Umbilical cord (tissue), 2 donors: ENCODE data around the gene KRTAP4-1. TPM values are rescaled to one million over a fixed set of nuclear protein-coding genes. Genes with fewer than 3 reads are reported as not detected.
"Not testable (repeated sequence)": the region's sequence is repeated elsewhere in the genome, so short reads cannot be mapped to it uniquely, and the experiment has no call there.

Experiments
- DNase-seq: peaks from one replicate; pipeline ENCODE4 v3.0.0-alpha.2; 2015; ENCODE audit warnings: low spot score
- total RNA-seq: library from RNA; depleted of rRNA; stranded (reverse); fragments of >200 nt; gene quantifications from one replicate; pipeline ENCODE4 v1.2.3, GENCODE V29; 2014; ENCODE audit warnings: low replicate concordance; ENCODE audit not compliant: insufficient read depth

The KRTAP4-1 gene
- total RNA-seq = 1.9 TPM

DNA sequence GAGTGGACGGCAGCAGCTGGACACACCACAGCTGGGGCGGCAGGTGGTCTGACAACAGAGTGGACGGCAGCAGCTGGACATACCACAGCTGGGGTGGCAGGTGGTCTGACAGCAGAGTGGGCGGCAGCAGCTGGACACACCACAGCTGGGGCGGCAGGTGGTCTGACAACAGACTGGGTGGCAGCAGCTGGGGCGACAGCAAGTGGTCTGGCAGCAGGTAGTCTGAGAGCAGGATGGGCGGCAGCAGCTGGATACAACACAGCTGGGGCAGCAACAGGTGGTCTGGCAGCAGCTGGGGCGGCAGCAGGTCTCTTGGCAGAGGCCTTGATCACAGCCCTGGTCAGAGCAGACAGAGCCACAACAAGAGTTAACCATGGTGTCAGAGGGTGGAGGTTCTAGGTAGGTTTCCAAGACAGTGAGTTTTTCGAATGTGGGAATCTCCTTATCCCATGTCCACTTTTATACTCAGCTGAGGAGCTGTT, at the start of gene KRTAP4-1:
TSS of gene KRTAP4-1 (minus strand) at position 432 of the 482 bp plus-strand sequence. CDS start at position 375, 57 bp downstream.
- no peak for DNase-seq

DNA sequence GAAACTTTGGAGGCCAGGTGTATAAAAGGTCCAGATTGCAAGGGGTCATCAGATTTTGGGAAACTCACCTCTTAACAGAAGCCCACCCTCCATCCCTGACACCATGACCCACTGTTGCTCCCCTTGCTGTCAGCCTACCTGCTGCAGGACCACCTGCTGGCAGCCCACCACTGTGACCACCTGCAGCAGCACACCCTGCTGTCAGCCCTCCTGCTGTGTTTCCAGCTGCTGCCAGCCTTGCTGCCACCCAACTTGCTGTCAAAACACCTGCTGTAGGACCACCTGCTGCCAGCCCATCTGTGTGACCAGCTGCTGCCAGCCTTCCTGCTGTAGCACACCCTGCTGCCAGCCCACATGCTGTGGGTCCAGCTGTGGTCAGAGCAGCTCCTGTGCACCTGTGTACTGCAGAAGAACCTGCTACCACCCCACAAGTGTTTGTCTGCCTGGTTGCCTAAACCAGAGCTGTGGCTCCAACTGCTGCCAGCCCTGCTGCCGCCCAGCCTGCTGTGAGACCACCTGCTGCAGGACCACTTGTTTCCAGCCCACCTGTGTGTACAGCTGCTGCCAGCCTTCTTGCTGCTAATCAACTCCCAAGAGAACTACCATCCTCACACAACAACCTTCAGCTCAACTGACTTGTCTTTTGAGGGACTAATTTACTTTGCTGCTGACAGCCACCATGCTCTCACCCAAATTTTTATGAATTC, 47.8 kb upstream of the KRTAP4-1 start, which contains the start of gene KRTAP9-3:
TSS of gene KRTAP9-3 (plus strand) at position 51 of the 707 bp plus-strand sequence. CDS start at position 104, 53 bp downstream.
- not testable (repeated sequence) for DNase-seq

DNA sequence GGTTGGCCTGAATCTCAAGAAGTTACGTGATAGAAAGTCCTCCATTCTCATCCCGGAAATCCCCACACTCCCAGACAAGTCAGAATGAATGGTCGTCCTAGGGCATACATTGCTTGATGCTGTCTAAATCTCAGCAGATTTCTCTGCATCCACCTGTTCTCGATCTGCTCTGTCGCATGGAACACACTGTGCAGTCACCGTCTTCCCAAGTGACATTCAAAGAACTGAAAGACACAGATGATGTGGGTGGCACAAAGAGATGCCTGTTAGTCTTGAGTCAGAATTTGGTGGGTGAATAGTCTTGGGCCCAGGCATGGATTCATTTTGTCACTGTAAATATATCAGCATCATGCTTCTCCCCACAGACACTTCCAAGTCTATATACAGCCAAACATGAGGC, 47.0 kb upstream of the KRTAP4-1 start:
- no peak for DNase-seq

DNA sequence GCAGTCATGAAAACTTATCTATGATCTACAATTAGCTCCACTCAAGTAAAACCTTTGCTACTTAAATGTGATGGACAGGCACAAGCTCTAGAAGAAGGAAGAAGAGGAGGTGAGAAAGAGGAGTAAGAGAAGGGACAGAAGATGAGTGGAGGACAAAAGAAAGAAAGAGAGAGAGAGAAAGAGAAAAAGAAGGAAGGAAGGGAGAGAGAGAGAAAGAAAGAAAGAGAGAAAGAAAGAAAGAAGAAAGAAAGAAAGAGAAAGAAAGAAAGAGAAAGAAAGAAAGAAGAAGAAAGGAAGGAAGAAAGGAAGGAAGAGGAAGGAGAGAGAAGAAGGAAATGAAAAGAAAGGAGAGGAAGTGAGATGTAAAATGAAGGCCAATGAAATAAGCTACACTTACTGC, 45.4 kb upstream of the KRTAP4-1 start:
- DNase-seq = no peak

DNA sequence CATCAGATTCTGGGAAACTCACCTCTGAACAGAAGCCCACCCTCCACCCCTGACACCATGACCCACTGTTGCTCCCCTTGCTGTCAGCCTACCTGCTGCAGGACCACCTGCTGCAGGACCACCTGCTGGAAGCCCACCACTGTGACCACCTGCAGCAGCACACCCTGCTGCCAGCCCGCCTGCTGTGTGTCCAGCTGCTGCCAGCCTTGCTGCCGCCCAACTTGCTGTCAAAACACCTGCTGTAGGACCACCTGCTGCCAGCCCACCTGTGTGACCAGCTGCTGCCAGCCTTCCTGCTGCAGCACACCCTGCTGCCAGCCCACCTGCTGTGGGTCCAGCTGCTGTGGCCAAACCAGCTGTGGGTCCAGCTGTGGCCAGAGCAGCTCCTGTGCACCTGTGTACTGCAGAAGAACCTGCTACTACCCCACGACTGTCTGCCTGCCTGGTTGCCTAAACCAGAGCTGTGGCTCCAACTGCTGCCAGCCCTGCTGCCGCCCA, 41.9 kb upstream of the KRTAP4-1 start, which contains the start of gene KRTAP9-2:
TSS of gene KRTAP9-2 (plus strand) at position 51 of the 498 bp plus-strand sequence. CDS start at position 58, 7 bp downstream.
- DNase-seq = not testable (repeated sequence)

DNA sequence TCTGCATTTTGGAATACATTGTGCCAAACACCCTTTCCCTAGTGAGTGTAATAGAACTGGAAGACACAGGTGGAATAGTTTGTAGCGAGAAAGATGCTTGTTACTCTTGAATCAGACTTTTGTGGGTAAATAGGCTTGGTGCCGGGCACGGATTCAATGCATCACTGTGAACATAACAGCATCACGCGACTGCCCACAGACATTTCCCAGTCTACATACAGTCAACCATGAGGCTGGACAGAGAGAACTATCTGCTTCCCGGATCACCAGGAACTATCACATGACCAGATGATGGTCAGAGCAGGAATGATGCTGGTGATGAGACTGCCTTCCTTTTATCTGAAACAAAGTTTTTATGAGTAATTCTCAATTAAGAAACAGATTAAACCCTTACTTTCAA, 41.3 kb upstream of the KRTAP4-1 start:
- no peak for DNase-seq

DNA sequence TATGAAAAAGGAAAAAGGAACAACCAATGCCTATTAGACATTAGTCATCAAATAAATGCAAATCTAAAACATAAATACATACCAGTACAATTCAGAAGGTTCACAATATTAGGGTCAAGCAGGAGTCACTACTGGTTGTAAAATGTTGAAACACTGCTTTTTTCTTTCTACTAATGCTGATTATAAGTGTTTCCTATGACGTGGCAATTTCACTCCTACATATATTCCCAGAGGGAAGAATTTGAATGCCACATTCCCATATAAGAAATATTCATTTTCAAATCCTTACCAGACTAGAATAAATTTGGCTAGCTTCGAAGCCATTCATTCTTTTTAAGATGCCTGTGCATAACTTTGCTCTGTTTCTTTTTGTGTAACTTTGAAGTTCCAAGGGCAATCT, 39.1 kb upstream of the KRTAP4-1 start:
- no peak for DNase-seq

DNA sequence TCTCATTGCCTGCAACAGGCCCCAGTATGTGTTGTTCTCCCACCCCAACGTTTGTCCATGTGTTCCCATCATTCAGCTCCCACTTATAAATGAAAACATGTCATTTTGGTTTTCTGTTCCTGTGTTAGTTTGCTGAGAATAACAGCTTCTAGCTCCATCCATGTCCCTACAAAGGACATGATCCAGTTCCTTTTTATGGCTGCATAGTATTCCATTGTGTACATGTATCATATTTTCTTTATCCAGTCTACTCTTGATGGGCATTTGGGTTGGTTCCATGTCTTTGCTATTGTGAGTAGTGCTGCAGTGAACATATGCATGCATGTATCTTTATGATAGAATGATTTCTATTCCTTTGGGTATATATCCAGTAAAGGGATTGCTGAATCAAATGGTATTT, 31.0 kb upstream of the KRTAP4-1 start:
- no peak for DNase-seq

DNA sequence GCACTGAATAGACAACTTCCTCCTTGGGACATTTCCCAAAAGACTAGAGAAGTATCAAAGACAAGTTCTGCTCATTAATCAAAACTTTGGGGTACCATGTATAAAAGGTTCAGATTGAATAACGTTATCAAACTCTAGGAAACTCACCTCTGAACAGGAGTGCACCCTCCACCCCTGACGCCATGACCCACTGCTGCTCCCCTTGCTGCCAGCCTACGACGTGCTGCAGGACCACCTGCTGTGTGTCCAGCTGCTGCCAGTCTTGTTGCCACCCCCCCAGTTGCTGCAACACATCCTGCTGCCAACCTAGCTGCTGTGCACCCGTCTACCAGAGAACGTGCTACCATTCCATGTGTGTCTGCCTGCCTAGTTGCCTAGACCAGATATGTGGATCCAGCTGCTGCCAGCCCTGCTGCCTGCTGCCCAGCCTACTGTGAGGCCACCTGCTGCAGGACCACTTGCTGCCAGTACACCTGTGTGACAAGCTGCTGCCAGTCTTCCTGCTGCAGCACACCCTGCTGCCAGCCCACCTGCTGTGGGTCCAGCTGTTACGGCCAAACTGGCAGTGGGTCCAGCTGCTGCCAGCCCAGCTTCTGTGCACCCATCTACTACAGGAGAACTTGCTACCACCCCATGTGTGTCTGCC, 27.9 kb upstream of the KRTAP4-1 start:
- no peak for DNase-seq

DNA sequence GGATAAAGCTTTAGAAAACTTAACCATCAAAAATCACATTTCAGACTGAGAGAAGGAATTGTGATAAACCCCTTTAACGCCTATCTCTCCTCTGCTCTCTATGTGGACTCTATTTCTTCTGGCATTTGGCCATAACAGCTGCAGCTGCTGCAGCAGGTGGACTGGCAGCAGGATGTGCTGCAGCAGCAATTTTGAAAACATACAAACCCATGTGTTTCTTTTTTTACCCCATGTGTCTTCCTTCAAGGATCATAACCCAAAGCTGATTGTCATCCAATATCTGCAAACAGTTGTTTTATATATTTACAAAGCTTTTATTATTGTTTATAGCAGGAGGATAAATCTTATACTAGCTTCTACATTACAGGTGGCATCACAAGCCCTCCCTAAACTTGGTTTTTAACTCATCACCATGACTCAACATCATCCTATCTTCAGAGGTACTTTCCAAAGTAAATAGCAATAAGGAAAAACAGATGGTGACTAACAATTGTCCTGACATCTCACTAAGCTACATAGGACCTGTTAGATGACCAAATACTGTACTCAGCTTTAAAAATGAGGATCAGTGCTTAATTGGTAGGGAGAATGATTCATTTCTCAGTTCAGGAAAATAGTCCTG, 27.2 kb upstream of the KRTAP4-1 start:
- DNase-seq = no peak

DNA sequence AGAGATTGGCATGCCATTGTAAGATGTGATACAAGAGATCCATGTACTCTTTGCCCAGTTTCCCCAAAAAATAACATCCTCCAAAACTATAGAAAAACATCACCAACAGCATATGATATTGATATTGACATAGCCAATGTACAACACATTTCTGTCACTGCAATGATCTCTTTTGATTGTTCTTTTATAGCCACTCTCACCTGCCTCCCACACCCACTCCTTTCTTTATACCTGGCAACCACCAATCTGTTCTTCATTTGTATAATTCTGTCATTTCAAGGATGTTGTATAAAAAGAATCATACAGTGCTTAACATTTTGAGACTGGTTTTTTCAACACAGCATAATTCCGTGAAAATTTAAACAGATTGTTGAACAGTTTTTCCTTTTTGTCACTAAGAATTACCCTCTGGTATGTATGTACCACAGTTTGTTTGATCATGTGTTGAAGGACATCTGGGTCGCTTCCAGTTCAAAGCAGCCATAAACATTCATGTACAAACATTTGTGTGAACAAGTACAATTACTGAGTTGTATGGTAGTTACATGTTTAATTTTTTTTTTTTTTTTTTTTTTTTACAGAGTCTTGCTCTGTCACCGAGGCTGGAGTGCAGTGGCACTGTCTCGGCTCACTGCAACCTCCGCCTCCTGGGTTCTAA, 14.8 kb upstream of the KRTAP4-1 start:
- no peak for DNase-seq

DNA sequence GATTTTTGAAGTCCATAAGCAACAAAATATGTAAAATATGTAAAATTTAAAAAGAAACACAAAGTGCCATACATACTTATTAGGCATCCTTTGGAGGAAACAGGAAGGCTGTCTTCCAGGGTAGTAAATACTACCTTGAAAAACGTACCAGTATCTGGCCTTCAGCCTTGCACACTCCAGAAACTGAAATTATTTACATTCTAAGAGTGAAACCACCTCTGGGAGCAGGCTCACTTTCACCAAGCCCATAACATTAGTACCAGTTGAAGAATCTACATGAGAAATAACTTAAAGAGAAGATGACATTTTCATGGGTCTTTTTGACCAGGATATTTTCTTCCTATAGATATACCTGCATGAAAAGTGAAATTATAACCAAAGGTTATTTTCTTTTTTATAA, 11.4 kb upstream of the KRTAP4-1 start:
- no peak for DNase-seq

DNA sequence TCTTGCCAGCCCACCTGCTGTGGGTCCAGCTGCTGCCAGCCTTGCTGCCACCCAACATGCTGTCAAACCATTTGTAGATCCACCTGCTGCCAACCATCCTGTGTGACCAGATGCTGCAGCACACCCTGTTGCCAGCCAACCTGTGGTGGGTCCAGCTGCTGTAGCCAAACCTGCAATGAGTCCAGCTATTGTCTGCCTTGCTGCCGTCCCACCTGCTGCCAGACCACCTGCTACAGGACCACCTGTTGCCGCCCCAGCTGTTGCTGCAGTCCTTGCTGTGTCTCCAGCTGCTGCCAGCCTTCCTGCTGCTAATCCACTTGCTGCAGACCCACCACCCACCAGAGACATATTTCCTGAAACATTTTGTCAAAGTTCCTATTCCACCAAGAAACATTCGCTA, 5.6 kb upstream of the KRTAP4-1 start:
- DNase-seq = no peak

DNA sequence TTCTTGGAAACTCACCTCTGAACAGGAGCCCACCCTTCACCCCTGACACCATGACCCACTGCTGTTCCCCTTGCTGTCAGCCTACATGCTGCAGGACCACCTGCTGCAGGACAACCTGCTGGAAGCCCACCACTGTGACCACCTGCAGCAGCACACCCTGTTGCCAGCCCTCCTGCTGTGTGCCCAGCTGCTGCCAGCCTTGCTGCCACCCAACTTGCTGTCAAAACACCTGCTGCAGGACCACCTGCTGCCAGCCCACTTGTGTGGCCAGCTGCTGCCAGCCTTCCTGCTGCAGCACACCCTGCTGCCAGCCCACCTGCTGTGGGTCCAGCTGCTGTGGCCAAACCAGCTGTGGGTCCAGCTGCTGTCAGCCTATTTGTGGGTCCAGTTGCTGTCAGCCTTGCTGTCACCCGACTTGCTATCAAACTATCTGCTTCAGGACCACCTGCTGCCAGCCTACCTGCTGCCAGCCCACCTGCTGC, 5.2 kb upstream of the KRTAP4-1 start, which contains the start of gene KRTAP9-1:
TSS of gene KRTAP9-1 (plus strand) at position 51 of the 482 bp plus-strand sequence. CDS start at position 51, 0 bp downstream.
- DNase-seq = not testable (repeated sequence)

DNA sequence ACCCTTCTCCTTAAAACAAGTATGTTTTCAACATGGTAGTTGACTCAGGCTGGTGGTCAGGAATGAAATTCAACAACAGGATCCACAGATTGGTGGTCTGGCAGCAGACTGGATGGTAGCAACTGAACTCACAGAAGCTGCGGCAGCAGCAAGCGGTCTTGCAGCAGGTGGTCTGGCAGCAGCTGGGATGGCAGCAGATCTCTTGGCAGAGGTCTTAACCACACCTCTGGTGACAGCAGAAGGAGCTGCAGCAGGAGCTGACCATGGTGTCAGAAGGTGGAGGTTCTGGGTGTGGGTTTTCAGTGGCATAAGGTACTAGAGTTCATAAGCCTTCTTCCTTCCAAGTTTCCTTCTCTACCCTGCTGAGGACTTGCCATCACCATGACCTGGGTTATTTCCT, 2.2 kb upstream of the KRTAP4-1 start:
- DNase-seq = no peak

DNA sequence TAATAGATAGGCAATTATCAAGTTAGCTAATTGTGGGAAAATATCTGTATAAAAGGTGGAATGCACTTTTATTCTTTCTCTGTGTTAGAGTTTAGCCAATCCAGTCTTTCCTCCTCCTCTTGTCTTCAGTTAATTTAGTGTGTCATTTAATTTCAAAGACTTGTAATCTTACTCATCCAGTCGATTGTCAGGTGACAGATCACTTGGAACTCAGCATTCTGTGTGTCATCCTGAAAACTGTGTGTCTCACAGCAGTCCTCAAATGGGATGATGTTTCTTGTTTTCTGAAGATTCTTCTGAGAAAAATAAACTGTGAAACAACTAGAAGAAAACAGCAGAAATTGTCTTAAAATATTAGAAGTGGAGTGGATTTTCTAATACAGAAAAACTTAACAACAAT, 290 bp upstream of the KRTAP4-1 start:
- DNase-seq = no peak

DNA sequence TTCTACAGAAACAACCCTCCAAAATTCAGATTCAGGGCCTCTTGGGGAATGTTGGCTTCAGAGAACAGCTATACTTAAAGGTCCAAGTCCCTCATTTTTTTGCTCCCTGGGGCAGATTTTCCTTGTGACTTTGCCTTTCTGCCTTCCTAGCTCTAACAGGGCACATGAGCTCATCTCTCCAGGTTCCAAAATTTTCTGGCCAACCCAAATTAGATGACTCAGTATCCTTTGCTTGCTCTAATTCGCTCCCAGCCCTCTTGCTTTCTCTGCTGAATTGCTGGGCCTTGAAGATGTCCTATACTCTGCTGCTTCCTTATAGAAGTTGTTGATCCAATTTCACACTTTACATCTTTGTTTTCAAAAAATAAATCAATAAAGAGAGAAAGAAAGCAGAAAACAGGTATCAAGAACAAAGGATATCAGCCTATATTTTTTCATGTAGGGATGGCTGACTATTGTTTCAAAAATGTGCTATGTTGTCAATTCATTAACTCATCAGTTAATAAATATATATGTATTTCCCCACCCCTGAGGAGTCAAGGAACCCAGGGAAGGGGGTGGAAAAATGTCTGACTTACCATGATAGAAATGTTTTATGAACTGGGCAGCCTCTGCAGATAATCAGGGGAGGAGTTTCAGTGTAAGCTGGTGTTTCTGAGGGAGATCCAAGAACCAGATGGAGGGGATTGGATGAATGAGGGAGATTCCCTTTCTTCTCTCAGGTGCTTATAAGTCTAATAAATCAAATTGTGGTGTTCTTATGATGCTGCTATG, 5.7 kb downstream of the KRTAP4-1 start:
- DNase-seq = no peak

DNA sequence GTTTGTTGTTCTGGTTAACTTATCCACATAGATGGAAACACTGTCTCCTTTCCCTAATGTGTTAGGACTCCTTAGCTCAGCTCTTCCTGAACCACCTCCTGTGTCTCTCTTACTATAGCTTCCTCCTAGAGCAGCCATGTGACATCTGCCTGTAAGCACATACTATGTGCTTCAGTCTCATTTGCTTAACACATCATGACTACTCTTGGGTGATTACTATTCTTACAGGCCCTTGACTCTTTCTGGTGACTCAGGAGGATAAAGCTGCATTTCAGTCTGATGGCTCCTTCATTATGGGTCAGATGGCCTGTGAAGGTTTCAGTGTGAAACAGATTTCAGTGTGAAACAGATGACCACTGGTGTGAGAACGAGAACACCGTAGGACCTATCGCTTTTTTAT, 6.4 kb downstream of the KRTAP4-1 start:
- no peak for DNase-seq

DNA sequence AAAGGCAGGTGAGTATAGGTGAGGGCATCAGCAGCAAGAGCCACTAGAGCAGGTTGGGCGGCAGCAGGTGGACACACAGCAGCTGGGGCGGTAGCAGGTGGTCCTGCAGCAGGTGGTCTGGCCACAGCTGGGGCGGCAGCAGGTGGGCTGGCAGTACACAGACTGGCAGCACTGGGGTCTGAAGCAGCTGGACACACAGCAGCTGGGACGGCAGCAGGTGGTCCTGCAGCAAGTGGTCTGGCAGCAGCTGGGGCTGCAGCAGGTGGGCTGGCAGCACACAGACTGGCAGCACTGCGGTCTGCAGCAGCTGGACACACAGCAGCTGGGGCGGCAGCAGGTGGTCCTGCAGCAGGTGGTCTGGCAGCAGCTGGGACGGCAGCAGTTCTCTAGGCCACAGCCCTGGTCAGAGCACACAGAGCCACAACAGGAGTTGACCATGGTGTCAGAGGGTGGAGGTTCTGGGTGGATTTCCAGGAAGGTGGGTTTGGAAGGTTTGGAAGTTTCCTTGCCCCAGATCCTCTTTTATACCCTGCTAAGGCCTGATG, 6.9 kb downstream of the KRTAP4-1 start, which contains the start of gene KRTAP4-2:
TSS of gene KRTAP4-2 (minus strand) at position 495 of the 545 bp plus-strand sequence. CDS start at position 438, 57 bp downstream.
- no peak for DNase-seq

DNA sequence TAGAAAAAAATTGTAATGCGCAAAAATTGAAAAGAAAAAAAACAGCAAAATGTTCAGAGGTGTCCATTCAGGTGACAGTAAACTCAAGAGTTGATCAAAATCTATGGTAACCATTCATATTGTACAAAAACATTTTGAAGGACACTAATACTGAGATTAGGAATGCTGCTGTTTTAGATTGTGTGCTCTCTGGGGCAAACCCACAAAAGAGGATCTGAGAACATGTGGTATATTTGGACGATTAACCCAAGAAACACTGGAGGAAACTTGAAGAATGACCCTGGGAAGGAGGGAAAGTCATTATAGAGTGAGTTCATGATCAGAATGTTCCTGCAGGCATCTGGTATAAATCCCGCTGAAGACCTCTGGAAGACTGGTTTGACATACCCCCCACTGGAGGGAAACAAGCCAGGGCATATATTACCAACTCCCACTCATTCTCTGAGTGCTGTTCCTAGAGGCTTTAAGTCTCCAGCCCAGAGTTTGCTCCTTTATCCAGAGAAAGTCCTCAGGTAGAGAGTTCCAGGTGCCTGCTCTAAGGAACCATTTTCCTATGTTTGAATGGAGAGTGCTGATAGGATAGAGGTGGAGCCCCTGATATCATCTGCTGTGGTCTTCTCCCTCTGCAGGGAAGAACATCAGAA, 7.8 kb downstream of the KRTAP4-1 start:
- DNase-seq = no peak
